ENCODE measurements around the gene CD33.
"Not testable (repeated sequence)": the region's sequence is repeated elsewhere in the genome, so short reads cannot be mapped to it uniquely, and the experiment has no call there.

Gene CD33

GRCh38 chr19:51224898-51225393, at the start of gene CD33:
Gene CD33, plus strand, starts transcription at chr19:51225080. Its CDS starts 39 bp downstream, at chr19:51225119.
- not testable (repeated sequence) for DNase-seq (ENCODE audit: low read depth)

DNA sequence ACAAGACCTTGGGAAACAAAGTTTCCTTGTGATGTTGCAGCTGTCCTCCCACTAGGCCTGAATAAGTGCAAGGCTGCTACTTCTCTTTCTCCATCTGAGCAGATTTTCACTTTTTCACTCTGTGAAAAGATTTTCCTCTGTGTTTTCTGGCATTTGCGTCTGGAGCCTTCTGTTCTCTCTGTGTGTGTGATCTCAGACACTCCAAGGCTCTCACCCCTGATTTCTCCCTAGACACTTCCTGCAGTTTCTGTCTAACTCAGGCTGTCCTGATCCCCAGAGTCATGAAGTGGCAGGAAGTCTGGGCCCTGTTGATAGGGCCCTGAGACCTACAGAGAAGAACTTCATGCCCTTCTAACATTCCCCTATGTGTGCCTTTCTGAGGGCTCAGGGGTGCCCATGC, 45.6 kb upstream of the CD33 start:
- DNase-seq (ENCODE audit: low read depth) = no peak

- no peak for DNase-seq (ENCODE audit: low read depth)
These were observed 43.4 kb upstream of the CD33 start for GRCh38 chr19:51181377-51181912.

- DNase-seq (ENCODE audit: low read depth) = no peak
These were observed 42.9 kb upstream of the CD33 start for GRCh38 chr19:51181913-51182419.

DNA sequence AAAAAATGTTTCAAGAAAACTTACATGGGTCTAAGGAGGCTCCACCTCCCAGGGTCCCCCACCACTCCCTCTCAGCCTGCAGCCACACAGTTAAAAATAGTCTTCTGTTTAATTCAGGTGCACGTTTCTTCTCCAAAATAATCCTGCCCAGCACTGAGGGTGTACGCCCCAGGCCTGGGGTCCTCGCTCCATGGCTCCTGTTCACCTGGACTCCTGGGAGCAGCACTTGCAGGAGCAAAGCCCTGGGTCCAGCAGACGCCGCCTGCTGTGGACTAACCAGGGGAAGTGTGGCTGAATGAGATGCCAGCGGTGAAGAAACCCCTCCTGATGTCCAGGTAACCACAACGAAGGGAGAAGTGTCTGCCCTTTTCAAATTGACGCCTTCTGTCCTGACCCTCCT, 41.3 kb upstream of the CD33 start:
- no peak for DNase-seq (ENCODE audit: low read depth)

DNA sequence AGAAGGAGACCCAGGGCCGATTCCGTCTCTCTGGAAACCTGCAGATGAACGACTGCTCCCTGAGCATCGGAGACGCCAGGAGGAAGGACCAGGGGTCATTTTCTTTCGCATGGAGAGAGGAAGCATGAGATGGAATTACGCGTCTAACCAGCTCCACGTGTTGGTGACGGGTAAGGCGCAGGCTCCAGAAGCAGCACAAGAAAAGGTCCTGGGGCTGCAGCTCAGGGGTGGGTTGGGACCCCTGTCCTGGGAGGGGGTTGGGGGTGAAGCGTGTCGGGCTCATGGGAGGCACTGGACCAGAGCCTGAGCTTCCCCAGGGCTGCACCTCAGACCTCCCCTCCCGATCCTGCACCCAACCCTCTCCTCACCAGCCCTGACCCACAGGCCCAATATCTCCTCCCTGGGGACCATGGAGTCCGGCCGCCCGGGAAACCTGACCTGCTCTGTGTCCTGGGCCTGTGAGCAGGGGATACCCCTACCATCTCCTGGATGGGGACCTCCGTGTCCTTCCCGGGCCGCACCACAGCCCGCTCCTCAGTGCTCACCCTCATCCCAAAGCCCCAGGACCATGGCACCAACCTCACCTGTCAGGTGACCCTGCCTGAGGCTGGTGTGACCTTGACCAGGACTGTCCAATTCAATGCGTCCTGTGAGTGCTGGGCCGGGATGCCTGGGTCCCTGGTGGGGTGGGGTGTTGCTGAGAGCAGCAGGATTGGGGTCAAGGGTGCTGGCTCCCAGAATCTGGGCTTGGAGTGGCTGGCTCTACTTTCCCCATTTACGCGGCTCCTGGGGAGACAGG, 39.6 kb upstream of the CD33 start:
- DNase-seq (ENCODE audit: low read depth) = no peak

GRCh38 chr19:51185868-51186215, 39.0 kb upstream of the CD33 start:
- no peak for DNase-seq (ENCODE audit: low read depth)

DNA sequence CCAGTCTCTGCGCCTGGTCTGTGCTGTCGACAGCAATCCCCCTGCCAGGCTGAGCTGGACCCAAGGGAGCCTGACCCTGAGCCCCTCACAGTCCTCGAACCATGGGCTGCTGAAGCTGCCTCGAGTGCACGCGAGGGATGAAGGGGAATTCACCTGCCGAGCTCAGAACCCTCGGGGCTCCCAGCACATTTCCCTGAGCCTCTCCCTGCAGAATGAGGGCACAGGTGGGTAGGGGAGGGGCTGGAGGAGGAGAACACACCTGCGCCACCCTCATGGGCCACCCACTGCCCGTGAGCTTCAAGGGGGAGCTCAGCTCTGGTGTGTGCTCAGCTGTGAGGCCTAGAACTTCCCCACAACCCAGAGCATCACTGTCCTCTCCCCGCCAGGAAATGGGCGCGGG, 38.6 kb upstream of the CD33 start:
- DNase-seq (ENCODE audit: low read depth) = no peak

GRCh38 chr19:51187395-51188226, 37.3 kb upstream of the CD33 start:
- DNase-seq (ENCODE audit: low read depth) = no peak

DNA sequence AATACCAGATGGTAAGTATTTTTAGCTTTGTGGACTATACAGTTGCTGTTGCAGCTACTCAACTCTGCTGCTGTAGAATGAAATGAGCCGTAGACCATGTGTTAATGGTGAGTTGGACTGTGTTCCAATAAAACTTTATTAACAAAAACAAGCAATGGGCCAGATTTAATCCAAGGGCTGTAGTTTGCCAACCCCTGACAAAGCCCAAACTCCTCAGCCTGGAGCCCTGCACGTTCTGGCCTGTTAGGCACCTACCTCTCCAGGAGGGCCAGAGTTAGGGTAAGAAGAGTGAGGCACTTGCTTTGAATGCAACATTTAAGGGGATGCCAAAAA, 36.7 kb upstream of the CD33 start:
- no peak for DNase-seq (ENCODE audit: low read depth)

- DNase-seq (ENCODE audit: low read depth) = no peak
These were observed 32.2 kb upstream of the CD33 start for GRCh38 chr19:51192689-51193088.

- no peak for DNase-seq (ENCODE audit: low read depth)
These were observed 30.2 kb upstream of the CD33 start for GRCh38 chr19:51194527-51195315.

- DNase-seq (ENCODE audit: low read depth) = no peak
These were observed 29.6 kb upstream of the CD33 start for GRCh38 chr19:51195316-51195586.

GRCh38 chr19:51195616-51196015, 29.3 kb upstream of the CD33 start:
- DNase-seq (ENCODE audit: low read depth) = no peak

DNA sequence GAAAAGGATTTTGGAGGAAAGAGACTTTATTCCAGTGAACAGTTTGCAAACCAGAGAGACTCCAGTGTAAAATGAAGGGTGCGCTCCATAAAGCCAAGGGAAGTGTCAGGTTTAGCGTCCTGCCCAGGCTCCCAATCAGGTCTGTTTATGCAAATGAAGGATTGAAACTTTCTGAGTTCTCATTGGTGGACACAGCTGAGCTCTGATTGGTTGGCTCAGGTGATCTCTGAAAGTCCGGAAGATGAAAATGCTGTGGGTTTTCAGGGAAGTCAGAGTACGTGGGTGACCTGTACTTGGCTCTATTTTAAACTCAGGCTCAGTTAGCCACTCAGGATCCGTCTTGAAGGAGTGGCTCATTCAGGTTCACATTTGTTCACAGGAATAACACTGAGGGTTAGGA, 28.7 kb upstream of the CD33 start:
- DNase-seq (ENCODE audit: low read depth) = no peak

- DNase-seq (ENCODE audit: low read depth) = no peak
These were observed 26.2 kb upstream of the CD33 start for GRCh38 chr19:51198641-51199040.

DNA sequence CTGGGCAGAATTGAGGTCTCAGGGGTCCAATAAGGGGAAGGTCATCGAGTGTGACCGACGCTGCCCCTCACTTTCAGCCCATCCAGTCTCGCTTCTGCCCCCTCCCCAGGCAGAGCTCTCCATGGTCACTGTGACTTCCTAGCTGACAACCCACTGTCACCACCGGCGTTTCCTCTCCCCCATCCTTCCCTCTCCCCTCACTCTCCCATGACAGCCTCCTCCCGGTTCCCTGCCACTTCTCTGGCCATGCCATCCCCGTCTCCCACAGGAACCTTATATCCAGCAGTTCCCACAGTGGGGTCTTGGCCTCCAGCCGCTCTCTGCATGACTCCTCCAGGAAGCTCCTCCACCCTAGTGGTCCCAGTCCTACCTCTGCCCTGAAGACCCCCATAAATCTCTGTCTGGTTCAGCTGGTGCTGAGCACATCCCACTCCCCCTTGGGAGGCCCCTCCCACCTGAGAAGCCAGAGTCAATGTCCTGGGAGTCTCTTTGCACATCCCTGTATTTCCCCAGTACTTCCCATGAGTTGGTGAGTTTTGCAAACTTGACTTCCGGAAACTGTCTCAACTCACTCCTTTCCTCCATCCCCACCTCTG, 24.7 kb upstream of the CD33 start:
- no peak for DNase-seq (ENCODE audit: low read depth)

DNA sequence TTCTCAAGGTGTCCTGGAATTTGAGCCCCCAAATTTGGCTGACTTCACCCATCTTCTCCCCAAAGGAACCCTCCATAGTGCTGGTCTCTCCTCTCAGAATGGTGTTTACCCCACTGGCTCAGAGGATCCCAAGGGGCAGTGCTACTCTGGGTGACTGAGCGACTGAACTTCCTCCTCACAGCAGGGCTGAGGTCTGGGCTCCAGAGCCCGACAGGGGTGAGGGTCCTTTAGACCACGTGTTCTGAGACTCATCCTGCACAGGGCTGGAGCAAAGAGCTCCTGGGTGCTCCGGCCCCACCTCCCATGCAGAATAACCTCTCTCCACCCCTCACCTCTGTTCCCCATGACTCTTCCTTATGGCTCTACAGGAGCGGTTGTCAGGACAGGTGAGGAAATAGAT, 23.2 kb upstream of the CD33 start:
- no peak for DNase-seq (ENCODE audit: low read depth)

DNA sequence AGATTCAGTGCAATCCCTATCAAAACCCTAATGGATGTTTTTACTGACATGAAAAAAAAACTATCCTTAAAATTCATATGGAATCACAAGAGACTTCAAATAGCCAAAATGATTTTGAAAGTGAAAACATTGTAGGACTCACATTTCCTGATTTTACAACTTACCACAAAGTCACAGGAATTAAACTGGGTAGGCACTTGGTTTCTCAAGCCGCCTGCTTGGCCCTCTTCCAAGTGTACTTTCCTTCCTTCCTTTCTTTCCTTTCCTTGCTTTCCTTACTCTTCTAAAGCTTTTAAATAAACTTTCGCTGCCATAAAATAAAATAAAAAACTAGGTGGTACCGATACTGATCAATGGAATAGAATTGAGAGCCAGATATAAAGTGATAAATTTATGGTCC, 21.0 kb upstream of the CD33 start:
- DNase-seq (ENCODE audit: low read depth) = no peak

DNA sequence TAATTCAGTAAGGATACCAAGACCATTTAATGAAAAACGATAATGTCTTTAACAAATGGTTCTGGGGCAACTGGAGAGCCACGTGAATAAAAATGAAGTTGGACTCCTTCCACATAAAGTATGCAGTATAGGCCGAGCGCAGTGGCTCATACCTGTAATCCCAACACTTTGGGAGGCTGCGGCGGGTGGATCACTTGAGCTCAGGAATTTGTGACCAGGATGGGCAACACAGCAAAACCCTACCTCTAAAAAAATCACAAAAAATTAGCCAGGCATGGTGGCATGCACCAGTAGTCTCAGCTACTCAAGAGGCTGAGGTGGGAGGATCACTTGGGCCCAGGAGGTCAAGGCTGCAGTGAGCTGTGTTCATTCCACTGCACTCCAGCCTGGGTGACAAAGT, 20.6 kb upstream of the CD33 start:
- no peak for DNase-seq (ENCODE audit: low read depth)

- no peak for DNase-seq (ENCODE audit: low read depth)
These were observed 17.1 kb upstream of the CD33 start for GRCh38 chr19:51207747-51208146.

DNA sequence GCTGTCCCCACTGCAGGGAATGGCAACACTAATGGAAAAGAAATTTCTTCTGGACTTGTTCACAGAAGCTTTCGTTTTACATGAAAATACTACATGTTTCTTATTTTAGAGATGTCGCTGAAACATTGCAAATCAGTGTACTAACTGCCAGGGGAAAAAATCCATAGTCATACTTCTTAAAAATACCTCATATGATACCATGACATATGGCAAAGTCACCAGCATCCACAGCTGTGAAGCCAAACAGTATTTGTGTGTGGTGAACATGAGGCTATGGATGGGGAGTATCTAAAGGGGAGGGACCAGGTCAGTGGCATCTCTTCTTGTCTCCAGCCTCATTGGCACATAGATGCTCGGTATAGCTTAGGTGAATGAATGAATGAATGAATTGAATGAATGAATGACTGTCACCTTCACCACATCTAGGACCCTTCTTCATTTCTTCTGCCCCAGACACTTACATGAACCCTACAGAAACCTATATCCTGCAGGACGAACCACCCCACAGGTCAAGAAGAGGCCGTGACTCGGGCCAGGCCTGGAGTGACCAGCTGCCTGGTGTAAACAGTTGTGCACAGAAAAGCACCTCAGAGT, 14.6 kb upstream of the CD33 start:
- DNase-seq (ENCODE audit: low read depth) = no peak

Data from stimulated activated CD8-positive, alpha-beta memory T cell treated with anti-CD3 and anti-CD28 coated beads, Interleukin-12 subunit alpha, Interleukin-12 subunit beta, amount 100 ng/mL, for 4 hours (primary cell).